Suprapubic skin (tissue), 4 donors: Measurements from ENCODE around the gene TOR1AIP1. TPM values are rescaled to one million over a fixed set of nuclear protein-coding genes. Genes with fewer than 3 reads are reported as not detected.

Experiments
- DNase-seq, 2 donors: peaks; one replicate each; pipeline ENCODE4 v3.0.0-alpha.2; 2019; ENCODE audit warnings: low spot score in 2 of 2
- H3K27ac ChIP-seq: fragments of 200-600 bp; sonication (generic); one replicate; pipeline ENCODE4 v1.5.1; 2019
- H3K27me3 ChIP-seq: fragments of 200-600 bp; sonication (generic); one replicate; pipeline ENCODE4 v1.5.1; 2019
- H3K36me3 ChIP-seq: fragments of 200-600 bp; sonication (generic); one replicate; pipeline ENCODE4 v1.5.1; 2019
- H3K4me1 ChIP-seq: fragments of 200-600 bp; sonication (generic); one replicate; pipeline ENCODE4 v1.5.1; 2019
- H3K4me3 ChIP-seq: fragments of 200-600 bp; sonication (generic); one replicate; pipeline ENCODE4 v1.5.1; 2019; ENCODE audit warnings: mild to moderate bottlenecking
- H3K9me3 ChIP-seq: fragments of 200-600 bp; sonication (generic); one replicate; pipeline ENCODE4 v1.5.1; 2019
- CTCF ChIP-seq, 2 donors: fragments of 200-600 bp in 1 of 2; fragments of 450-650 bp in 1 of 2; sonication (generic) in 1 of 2; IDR thresholded peaks; one replicate each; pipeline ENCODE4 v1.5.1; 2016 to 2019; ENCODE audit warnings: antibody characterized with exemption in 2 of 2, mild to moderate bottlenecking in 1 of 2, moderate library complexity in 1 of 2
- EP300 ChIP-seq: sonication (generic); formaldehyde crosslinking; IDR thresholded peaks from one replicate; pipeline ENCODE4 v1.6.1; 2017; ENCODE audit warnings: antibody characterized with exemption
- POLR2A ChIP-seq, 2 donors: fragments of 450-650 bp; IDR thresholded peaks; one replicate each; pipeline ENCODE4 v1.6.1; 2017; ENCODE audit warnings: antibody characterized with exemption in 2 of 2, mild to moderate bottlenecking in 2 of 2, moderate library complexity in 2 of 2
- POLR2AphosphoS5 ChIP-seq, 3 donors: sonication (generic); formaldehyde crosslinking; IDR thresholded peaks; one replicate each; pipeline ENCODE4 v1.6.1; 2017; ENCODE audit warnings: antibody characterized with exemption in 3 of 3
- WGBS: methylation state at CpG from one replicate; pipeline ENCODE4 v1.1.5; 2018; 5-methylcytosine and 5-hydroxymethylcytosine counted together
- total RNA-seq, 4 donors: library from RNA; depleted of rRNA; stranded (reverse); fragments of >200 nt; gene quantifications; one replicate each; pipeline ENCODE4 v1.1.0, GENCODE V29; 2016

The TOR1AIP1 gene
- total RNA-seq, 4 donors from 2014 or later, result 37.8 to 56.7 (median 47.9) TPM

- Histone ChIP-seq H3K36me3 (peaks cover 7% of the 10 kb centered on the region), H3K27me3 (no peaks in the 10 kb centered on the region), H3K27ac (no peak overlapping the region), H3K9me3 (no peaks in the 10 kb centered on the region), H3K4me1 (peaks cover 46% of the 10 kb centered on the region), H3K4me3 (peak overlapping the region; percentile 81)
- TF ChIP-seq CTCF (IDR thresholded peaks at IDR 0.05) (no peak), POLR2AphosphoS5 (IDR thresholded peaks at IDR 0.05) (no peak), POLR2A (IDR thresholded peaks at IDR 0.05) (no peak), EP300 (no peak)
- WGBS, result 80% methylated on average over 4 of the region's 4 CpGs
- no peak for DNase-seq
Observed at GRCh38 chr1:179875596-179876299, 6.3 kb upstream of the TOR1AIP1 start.

DNA sequence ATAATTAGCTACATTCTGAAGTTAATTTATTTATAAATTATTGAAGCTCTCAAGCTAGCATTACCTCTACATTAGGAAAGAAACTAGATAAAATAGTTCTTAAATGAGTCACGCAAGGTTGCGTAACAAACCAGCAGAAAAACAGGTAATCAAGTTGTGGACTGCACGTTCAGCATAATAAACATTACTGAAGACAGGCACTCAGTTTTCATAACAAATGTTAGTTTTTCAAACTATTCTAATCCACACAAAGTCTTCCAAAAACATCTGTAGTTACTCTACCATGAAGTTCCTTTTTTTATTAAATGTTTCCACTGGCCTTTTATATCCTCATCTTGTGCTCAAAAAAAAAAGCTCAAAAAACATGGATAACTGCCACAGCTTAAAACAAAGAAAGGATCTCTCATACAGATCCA, 5.8 kb upstream of the TOR1AIP1 start:
- no peak for DNase-seq
- peak overlapping the region; percentile 81 for H3K4me3 ChIP-seq
- no peak for TF ChIP-seq POLR2A (IDR thresholded peaks at IDR 0.05)
- TF ChIP-seq EP300, result no peak
- TF ChIP-seq CTCF (IDR thresholded peaks at IDR 0.05), result no peak
- no peak for TF ChIP-seq POLR2AphosphoS5 (IDR thresholded peaks at IDR 0.05)
- H3K4me1 ChIP-seq, result peaks cover 51% of the 10 kb centered on the region
- H3K36me3 ChIP-seq, result peaks cover 7% of the 10 kb centered on the region
- no peaks in the 10 kb centered on the region for H3K9me3 ChIP-seq
- H3K27me3 ChIP-seq, result no peaks in the 10 kb centered on the region
- 38% methylated on average over 3 of the region's 3 CpGs for WGBS
- H3K27ac ChIP-seq, result peak overlapping the region; percentile 71

GRCh38 chr1:179877586-179878265, 4.4 kb upstream of the TOR1AIP1 start, which contains the start of gene TOR1AIP2:
Gene TOR1AIP2, minus strand, starts transcription at chr1:179877803. Its CDS starts 25,138 bp downstream, at chr1:179852665.
- peak; percentile 94 to 95 for DNase-seq
- Histone ChIP-seq H3K36me3 (peaks cover 7% of the 10 kb centered on the region), H3K27ac (peak within 1 kb of the TSS; percentile 71), H3K4me1 (peaks cover 45% of the 10 kb centered on the region), H3K9me3 (no peaks in the 10 kb centered on the region), H3K4me3 (peak within 1 kb of the TSS; percentile 81), H3K27me3 (no peaks in the 10 kb centered on the region)
- 5% methylated on average over 31 of the region's 31 CpGs for WGBS
- TF ChIP-seq EP300, result no peak
- TF ChIP-seq POLR2AphosphoS5 (IDR thresholded peaks at IDR 0.05), result peak in 2 of 3 donors; percentile 62 to 92
- no peak for TF ChIP-seq CTCF (IDR thresholded peaks at IDR 0.05)
- peak; percentile 87 to 97 for TF ChIP-seq POLR2A (IDR thresholded peaks at IDR 0.05)

GRCh38 chr1:179879797-179880196, 2.3 kb upstream of the TOR1AIP1 start:
- DNase-seq, result no peak
- 94% methylated on average over 2 of the region's 2 CpGs for whole genome bisulfite sequencing
- Histone ChIP-seq H3K36me3 (peaks cover 2% of the 10 kb centered on the region), H3K27ac (no peak overlapping the region), H3K9me3 (no peaks in the 10 kb centered on the region), H3K4me3 (no peak overlapping the region), H3K4me1 (peaks cover 55% of the 10 kb centered on the region), H3K27me3 (no peaks in the 10 kb centered on the region)
- TF ChIP-seq POLR2AphosphoS5 (IDR thresholded peaks at IDR 0.05) (no peak), EP300 (no peak), CTCF (IDR thresholded peaks at IDR 0.05) (no peak), POLR2A (IDR thresholded peaks at IDR 0.05) (no peak)

GRCh38 chr1:179881642-179882252, 338 bp upstream of the TOR1AIP1 start:
- no peaks in the 10 kb centered on the region for H3K9me3 ChIP-seq
- WGBS, result 3% methylated on average over 21 of the region's 22 CpGs
- DNase-seq, result peak; percentile 91 to 94
- peaks cover 5% of the 10 kb centered on the region for H3K36me3 ChIP-seq
- H3K4me1 ChIP-seq, result peaks cover 51% of the 10 kb centered on the region
- TF ChIP-seq CTCF (IDR thresholded peaks at IDR 0.05), result no peak
- no peak for TF ChIP-seq EP300
- no peaks in the 10 kb centered on the region for H3K27me3 ChIP-seq
- peak overlapping the region; percentile 100 for H3K27ac ChIP-seq
- H3K4me3 ChIP-seq, result peak overlapping the region; percentile 86
